ENCODE results near the gene UBE2QL1.
"Not testable (repeated sequence)": the region's sequence is repeated elsewhere in the genome, so short reads cannot be mapped to it uniquely, and the experiment has no call there.

UBE2QL1 gene

DNA sequence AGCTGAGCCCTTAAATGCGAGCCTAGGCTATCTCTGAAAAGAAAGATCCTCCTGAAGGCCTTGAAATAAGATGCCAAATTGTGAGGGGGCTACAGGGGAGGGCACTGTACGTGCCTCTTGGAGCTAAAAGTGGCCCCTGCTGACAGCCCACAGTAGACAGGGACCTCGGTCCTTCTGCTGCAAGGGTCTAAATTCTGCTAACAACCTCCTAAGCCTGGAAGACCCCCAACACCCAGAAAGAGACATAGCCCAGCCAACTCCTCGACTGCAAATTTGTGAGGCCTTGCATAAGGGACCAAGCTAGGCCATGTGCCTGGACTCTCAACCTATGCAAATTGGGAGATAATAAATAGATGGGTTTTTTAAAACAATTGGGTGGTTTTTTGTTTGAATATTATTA is 54.7 kb downstream of the UBE2QL1 start:
- DNase-seq = no peak

DNA sequence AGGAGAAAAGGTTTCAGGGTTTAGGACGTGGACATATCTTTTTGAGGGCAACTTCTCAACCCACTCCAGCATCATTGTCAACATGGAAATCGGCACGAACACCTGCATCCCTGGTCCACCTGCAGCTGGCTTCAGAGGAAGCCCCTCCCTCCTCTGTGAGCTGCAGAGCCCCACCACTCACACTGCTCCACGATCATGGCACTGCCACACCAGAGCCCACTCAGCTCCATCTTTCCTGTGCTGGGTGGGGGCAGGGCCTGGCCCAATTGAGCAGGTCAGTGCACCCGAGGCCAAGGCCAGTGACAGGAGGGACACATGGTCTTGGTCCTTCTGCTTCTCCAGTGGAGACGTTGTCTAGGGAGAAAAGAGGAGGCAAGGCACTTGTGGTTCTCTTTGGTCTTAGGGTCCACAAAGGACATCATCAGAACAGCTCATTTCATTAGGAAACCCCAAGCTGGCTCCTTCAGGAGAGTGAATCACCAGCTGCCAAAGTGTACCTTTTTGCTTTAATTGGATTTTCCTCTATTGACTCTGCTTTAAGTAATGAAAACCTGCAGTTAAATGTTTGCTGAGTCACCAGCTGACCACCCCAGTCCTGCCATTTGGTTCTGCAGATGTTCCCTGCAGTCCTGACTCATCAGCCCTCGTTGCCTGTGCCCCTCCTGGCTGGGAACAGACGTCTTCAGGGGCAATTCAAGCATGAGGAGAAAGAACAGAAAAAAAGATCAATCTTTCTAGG is 56.2 kb downstream of the UBE2QL1 start:
- no peak for DNase-seq

DNA sequence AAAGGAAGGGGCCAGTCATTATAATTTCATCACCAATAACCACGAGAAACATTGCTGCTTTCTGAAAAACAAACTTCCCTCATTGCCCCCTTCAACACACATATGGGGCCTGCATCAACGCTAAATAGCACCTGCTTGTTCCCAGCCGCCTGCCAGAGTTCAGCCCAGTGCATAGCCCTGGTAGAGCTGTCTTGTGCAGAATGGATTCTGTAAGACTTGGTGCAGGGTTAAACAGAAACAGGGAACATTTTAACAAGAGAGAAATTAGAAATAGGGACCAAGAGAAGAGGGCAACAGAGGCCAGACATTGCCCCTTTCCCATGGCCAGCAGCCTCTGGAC is 56.7 kb downstream of the UBE2QL1 start:
- DNase-seq = no peak

DNA sequence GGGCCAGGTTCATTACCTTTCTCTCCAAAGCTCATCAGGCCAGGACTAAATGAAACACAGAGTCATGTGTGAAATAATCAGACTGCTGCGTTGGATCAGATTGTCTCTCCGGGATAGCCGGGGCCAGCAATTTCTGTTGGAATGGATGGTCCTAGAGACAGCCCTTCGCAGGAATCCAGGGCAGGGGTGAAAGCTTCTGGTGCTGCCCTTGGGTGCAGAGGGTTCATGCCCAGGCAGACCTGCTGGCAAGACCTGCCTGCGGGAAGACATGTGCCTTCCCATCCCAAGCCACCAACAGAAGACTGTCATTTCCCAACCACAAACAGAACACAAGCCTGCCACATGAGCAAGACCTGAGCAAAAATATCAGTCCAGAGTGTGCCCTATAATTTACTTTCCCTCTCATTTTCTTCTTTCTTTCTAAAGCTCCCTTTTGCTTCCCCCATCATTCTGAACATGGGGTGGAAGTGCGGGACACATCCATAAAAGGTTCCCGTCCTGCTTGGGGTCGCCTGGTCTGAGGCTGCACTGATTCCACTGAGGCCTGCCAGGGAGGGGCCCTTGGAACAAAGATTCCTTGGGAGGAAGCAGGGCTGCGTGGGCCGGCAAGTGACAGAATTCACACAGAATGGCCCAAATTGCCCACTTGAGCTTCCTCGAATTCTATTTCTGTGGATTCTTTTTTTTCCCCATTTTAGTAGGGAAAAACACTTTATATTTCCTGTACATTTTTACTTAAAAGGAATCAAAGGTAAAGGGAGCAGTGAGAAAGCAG is 57.3 kb downstream of the UBE2QL1 start:
- DNase-seq = no peak

DNA sequence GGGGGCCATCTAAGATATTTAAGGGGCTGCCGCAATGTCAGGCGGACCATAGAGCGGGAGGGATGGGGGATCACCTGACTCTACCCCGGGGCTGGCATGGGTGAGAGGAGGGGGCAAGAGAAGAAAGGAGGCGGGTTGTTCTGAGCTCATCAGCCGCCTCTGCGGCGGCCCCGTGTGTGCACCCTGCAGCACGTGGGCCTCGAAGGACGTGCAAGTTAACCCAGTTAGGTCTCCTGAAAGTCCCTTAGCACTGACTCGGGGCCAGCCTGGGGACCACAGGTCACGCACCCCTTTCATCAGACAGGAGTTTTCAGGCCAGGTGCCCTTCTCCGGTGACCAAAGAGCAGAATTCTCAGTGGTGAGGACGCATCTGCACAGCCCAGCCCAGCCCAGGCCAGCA is 58.0 kb downstream of the UBE2QL1 start:
- no peak for DNase-seq

DNA sequence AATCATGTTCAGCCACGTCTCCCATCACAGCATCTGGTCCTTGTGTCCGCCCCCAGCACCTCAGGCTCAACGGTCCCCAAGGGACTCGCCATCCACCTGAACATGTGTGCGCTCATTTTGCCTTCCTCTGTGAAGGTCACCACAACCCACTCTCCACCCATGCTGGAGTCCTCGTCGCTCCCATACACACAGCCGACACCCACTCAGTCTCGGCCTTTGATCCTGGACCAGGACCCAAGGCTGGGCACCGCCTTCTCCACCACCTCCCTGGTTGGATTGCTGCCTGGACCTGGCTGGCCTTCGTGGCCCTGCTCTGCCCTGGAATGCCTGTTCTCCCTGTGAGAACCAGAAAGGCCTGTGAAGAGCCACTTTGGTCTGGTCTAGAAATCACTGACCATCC is 60.3 kb downstream of the UBE2QL1 start:
- DNase-seq = no peak

DNA sequence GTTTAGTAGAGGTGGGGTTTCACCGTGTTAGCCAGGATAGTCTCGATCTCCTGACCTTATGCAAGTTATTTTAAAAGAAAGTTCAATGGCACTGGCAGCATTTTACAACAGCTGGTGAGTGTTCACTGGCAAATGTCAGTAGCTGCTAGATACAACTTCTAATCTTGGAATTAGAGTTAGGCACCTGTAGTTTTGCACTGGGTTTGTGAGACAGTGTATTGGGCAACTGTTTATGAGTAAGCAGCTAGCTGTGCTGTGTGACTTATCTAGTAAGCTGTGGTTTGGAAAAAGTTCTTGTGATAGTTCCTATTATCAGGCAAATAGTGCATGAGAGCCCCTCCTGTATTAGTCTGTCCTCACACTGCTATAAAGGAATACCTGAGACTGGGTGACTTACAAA is 61.5 kb downstream of the UBE2QL1 start:
- no peak for DNase-seq

DNA sequence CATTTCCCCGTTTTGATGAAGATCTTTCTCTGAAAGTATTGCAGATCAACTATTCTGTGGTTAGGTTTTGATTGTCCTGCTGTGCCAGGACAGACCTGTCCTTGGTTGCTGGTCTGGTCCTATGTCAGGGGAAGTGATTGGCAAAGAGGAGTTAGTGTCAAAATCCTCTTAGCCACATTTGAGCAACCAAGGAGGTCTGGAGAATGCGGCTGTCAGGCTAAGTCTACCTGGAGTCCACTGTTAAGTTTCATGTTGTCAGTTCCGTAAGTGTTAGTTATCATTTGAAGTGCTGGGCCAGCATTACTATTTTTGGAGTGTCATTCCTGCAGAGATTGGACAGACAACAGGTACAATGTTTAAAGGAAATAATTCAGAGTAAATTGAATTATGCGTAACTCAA is 62.3 kb downstream of the UBE2QL1 start:
- DNase-seq = no peak

DNA sequence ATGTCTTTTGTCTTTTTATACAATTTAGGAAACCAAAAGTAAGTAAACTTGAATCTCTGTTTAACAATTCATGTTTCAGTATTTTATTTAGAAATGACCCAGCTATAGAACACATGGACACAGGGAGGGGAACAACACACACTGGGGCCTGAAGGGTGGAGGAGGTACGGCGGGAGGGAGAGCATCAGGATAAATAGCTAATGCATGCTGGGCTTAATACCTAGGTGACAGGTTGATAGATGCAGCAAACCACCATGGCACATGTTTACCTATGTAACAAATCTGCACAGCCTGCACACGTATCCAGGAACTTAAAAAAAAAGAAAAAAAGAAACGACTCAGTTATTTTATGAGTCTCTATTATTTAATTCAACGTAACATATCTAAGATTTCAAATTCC is 67.2 kb downstream of the UBE2QL1 start:
- not testable (repeated sequence) for DNase-seq

DNA sequence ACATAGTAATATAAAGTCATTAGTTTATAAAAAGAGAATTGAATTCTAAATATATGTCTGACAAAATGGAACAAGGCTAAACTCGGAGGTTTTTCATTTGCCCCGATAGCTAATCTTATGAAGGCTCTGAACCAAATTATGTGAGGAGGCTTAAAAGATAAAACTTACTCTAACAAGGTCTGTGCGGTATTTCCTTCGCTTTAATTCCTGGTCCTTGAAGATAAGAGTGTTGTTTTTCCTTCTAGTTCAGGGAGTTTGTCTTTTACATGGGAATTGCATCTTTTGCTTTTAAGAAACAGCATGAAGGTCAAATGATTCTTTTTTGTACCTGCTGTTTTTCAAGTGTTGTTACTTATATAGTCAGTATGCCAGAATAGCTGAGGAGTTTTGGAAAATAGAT is 68.2 kb downstream of the UBE2QL1 start:
- DNase-seq = no peak

DNA sequence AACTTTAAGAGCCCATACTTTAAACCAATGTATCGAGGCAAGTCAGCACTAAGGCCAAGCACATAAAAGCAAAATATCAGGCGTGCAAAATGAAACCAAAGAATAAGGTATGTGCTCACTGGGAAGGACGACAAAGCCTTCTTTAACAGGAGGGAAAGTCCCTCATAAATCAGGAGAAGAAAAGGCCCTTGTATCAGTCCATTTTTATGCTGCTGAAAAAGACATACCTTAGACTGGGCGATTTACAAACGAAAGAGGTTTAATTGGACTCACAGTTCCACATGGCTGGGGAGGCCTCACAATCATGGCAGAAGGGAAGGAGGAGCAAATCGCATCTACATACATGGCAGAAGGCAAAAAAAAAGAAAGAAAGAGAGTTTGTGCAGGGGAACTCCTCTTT is 68.9 kb downstream of the UBE2QL1 start:
- DNase-seq = no peak

DNA sequence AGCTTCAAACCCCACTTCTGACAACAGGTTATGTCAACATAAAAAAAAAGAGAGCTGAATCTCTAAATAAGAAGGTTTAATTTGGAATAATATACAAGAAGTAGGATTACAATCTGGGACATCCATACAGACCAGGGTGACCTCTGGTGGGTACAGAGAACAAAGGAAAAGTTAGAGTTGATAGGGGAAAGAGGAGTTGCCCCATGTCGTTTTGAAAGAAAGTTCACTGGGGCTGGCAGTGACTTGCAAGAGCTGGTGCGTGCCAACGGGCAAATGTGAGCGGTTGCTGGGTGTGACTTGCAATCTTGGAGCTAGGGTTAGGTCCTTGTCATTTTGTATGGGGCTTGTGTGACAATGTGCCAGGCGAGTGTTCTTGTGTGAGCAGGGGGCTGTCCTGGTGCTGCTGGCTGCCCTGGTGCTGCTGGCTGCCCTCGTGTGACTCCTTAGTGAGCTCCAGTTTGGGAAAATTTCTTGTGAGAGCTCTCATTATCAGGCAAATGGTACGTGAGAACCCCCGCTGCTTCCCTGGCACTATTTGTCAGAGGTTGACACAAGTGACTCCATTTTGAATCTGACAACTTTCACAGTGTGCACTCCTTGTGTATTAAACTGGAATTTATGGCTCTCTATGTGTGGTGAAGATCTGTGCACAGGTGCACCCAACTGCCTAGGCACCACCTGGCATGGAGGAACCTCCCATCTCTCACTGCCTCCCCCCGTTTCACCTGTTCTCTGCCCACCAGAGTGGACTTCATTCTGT is 69.8 kb downstream of the UBE2QL1 start:
- no peak for DNase-seq

DNA sequence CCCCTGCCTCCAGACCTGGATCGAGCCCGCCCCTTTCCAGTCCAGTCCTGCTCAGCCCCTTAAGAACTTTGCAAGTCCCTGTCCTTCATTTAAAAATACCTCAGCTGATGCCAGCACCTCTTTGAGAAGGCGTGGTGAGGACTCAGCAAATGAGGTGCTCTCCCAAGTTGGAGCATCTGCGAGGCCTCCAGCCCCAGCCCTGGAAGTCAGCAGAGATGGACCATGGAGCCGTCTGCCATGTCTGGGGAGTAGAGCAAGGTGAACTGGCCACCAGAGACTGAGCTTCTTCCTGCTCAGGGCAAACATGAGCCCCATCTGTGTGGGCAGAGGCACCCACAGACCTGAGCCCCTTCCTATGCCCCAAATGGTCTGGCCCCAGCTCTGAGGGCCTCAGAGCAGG is 71.5 kb downstream of the UBE2QL1 start:
- DNase-seq = no peak

DNA sequence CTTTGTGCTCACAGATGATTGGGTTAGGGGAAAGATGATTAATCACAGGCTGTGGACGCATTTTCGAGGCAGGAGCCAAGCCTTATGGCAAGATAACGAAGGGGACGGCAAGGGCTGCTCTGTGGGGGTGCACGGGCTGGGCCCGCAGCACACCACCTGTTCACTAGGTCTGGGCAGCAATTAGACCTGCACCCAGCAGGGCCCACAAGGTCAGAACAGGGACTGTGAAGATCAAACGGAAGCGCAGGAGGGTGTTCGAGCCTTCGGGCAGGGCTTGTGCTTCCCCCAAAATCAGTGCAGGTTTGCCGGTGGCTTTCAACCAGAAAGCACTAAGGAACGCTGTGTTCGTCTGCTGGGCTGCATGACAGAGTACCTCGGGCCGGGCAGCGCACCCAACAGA is 73.7 kb downstream of the UBE2QL1 start:
- no peak for DNase-seq

DNA sequence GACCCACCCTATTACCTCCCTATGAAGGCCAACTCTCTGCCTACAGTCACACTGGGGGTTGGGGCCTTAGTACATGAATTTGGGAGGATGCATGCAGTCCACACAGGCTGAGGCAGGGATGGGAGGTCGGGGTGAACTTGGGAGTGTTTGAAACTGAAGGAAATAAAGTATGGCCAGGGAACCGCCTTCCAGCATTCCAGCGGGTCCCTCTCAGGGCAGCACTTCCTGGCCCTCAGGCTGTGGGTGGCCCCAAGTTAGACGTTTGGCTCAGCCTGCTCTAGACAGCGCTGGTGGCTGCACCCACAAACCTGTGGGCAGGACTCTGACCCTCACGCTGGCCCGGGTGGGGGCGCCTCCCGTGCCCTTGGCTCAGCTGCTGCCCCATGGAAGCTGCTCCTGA is 74.3 kb downstream of the UBE2QL1 start:
- DNase-seq = no peak

DNA sequence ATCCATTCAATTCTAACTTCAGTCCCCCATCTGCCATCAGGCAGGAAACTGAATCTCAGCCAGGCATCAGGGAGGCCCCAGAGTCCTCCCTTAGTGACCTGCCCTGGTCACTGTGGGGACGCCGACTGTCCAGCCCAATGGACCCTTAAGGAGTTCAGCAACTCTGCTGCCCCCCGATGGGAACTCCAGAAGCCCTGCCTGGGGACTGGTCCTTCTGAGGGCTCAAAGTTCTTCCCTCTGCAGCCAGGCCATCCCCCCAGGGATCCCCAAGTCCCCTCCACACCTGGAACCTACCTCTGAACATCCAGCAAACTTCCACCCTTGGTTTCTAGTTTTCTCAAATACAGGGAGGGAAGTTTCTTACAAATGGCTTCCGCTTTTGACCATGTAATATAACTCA is 76.8 kb downstream of the UBE2QL1 start:
- DNase-seq = no peak

DNA sequence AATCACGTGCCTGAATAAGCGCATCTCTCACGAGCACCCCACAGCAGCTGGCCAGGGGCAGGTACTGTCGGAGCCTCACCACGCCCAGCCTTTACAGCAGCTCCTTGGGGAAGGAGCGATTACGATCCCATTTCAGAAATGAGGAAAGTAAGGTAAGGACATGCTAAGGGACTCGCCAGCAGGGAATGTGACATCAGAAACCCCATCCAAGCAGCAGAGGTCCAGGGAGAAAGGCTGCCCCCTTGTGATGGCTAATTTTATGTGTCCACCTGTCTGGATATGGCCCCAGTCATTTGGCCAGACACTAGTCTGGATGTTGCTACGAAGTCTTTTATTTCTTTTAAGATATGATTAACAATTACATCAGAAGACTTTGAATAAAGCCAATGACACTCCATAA is 77.3 kb downstream of the UBE2QL1 start:
- no peak for DNase-seq

DNA sequence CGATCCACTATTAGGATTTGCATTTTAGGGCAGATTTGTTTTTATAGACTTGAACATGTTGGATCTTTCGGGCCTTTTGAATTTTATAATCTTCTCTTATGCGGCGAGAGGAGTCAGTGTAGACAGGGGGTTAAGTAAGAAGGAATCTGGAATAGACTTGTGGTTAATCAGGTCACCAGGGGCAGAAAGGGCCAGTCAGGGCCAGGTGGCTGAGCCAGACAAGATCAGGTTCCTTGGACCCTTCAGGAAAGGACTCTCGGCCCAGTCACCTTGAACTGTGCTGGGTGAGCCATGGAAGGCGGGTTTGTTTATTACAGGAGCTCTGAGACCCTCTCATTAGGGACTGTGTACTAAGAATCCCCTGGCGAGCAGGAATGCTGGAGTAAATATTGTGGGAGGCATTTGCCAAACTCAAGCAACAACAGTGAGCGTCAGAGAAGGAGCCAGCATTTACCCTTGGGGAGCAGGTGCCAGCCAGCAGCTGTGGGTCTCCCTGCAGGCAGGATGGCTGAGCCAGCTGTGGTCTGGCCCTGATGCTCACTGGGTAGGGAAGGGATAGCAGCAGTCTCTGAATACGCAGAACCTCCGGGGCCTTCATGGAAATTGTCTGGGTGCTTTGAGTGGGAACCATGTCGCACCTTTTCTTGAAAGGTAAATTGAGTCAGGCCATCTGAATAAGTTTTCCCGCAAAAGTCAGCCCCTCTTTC is 79.2 kb downstream of the UBE2QL1 start:
- no peak for DNase-seq

DNA sequence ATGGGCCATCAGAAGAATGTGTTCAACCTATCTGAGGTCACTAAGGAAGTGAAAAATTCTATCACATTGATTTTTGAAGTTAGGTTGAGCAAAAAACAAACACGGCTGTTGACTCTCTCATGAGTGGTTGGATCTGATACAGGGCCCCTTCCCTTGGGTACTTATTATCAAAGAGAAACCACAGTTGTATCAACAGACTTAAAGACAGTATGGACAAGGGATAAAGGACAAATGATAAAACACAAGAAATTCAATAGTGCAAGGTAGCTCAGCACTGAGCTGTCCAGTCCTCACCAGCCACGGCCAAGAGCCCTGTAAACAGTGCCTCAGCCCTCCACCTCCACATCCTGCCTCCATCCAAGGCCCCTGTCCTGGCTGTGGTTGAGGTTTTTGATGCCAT is 86.9 kb downstream of the UBE2QL1 start:
- DNase-seq = no peak

DNA sequence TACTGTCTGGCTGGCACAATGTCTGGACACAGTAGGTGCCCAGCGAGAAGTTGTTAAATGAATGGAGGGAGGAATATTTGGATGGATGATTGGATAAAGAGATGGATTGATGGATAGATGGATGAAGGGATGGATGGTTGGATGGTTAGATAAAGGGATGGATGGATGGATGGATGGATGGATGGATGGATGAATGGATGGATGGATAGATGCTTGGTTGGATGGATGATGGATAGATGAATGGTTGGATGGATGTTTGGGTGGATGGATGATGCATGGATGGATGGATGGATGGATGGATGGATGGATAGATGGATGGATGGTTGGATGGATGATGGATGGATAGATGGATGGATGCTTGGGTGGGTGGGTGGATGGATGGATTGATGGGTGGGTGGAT is 90.4 kb downstream of the UBE2QL1 start:
- no peak for DNase-seq

DNA sequence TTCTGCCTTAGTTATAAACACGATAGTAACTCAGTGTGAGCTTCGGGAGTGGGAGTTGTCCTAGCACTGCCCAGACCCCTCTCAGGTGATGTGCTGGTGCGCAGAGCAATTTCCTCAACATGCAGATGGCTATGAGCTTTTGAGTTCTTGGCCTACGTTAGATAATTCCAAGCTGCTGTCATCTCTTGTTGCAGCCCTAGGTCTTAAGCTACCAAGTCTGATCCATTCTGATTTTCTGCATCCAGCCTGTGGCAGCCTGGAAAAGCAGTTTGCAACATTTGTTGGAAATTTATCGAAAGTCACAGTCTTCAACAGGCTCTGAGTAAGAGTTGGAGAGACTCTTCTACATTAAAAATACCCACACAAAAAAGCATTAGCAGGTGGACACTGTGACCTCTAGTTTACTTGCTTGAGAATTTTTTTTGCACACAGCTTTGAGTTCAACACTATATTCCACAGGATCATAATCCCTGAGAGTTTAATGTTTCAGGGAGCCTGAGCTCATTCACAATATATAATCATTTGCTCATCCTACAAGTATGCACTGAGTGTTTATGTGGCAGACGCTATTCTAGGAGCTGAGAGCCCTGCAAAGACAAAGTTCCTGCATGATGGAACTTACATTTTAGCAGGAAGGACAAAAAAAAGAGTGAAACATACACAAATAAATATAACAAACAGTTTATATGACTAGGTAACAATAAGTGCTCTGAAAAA is 91.6 kb downstream of the UBE2QL1 start:
- no peak for DNase-seq

DNA sequence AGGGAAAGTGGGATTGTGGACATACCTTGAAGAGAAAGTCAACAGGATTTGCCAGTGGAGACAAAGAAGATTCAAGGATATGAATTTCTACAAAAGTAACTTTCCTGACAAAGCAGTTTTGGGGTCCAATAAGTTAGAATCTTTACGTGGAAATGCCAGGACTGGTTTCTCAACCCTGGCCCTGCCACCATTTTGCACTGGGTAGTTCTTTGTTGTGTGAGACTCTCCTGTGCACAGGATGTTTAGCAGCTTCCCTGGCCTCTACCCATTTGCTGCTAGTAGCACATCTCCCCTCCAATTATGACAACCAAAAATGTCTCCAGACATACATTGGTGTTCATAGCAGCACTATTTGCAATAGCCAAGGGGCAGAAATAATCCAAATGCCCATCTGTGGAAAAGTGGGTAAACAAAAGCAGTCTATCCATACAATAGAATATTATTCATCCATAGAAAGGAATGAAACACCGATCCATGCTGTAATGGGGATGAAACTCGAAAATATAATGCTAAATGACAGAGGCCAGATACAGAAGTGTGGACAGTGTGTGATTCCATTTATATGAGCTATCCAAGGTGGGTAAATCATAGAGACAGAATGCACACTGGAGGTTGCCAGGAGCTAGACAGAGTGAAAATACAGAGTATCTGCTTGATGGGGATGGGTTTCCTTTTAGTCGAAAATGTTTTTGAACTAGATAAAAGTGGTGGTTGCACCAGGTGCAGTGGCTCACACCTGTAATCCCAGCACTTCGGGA is 92.8 kb downstream of the UBE2QL1 start:
- no peak for DNase-seq
